NT2/D1 (cell line): ENCODE measurements around the gene NELFB.

ENCODE experiments used
- DNase-seq: peaks from one replicate; pipeline ENCODE4 v3.0.0-alpha.2; 2011; ENCODE audit warnings: low read depth, low spot score
- H3K27me3 ChIP-seq: 2 replicates; pipeline ENCODE4 v1.6.0; 2011; ENCODE audit warnings: mild to moderate bottlenecking; ENCODE audit not compliant: insufficient read length, insufficient read depth
- H3K36me3 ChIP-seq: 2 replicates; pipeline ENCODE4 v1.6.1; 2011; ENCODE audit warnings: mild to moderate bottlenecking, low read length, mixed read lengths; ENCODE audit not compliant: insufficient read depth, insufficient read length
- H3K4me1 ChIP-seq: 2 replicates; pipeline ENCODE4 v1.5.1; 2011; ENCODE audit not compliant: insufficient read depth, insufficient read length
- H3K4me3 ChIP-seq: 2 replicates; pipeline ENCODE4 v1.5.1; 2011; ENCODE audit warnings: low read depth; ENCODE audit not compliant: insufficient read length
- H3K9ac ChIP-seq: 2 replicates; pipeline ENCODE4 v1.6.0; 2011; ENCODE audit warnings: low read depth; ENCODE audit not compliant: insufficient read length
- H3K9me3 ChIP-seq: 2 replicates; pipeline ENCODE4 v1.5.1; 2011; ENCODE audit warnings: mild to moderate bottlenecking, low read length; ENCODE audit not compliant: insufficient read depth
- SUZ12 ChIP-seq: IDR thresholded peaks from 2 replicates; pipeline ENCODE4 v1.6.1; 2011; ENCODE audit not compliant: insufficient read length, insufficient read depth; ENCODE audit errors: extremely low read depth
- YY1 ChIP-seq: IDR thresholded peaks from 2 replicates; pipeline ENCODE4 v1.6.1; 2011; ENCODE audit not compliant: insufficient read length, insufficient read depth
- ZNF274 ChIP-seq: IDR thresholded peaks from 2 replicates; pipeline ENCODE4 v1.6.1; 2011; ENCODE audit warnings: mild to moderate bottlenecking, low read depth, low read length

The NELFB gene

DNA sequence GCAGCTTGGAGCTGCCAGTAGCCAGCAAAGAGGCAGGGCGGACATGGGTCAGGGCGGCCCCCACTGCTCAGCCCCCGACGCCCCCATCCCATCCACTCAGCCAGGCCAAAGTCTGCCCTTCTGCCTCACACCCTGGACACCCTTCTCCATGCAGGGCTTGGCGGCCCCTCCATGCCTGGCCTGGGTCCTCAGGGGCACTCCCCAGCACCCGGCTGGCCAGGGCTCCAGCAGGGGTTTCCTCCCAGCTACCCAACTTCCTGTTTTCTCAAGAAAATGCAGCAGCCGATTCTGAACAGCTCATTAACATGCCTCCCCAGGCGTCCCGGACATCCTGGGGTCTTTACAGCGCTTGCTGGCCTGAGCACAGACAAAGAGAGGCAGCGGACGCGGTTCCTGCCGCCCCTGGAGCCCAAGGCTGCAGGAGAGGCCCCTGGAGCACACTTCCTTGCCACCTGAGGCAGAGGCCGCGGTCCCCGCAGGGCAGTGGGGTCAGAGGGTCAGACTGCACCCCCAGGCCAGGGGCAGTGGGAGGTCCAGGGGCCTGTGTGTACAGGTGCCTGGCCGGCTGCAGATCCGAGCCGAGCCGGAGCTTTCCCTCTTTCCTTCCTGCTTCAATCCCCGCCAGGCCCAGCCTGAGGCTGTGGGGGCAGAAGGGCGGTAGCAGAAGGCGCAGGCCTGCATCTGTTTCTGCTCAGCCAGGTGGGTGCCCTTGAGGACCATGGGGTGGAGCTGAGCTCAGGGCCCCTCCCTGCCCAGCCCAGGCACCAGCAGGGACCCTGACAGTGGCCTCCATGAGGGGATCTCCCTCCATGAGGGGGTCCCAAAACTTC, 65.6 kb downstream of the NELFB start:
- peak overlapping the region; percentile 70 for H3K9ac ChIP-seq
- H3K9me3 ChIP-seq, result no peaks in the 10 kb centered on the region
- H3K4me3 ChIP-seq, result no peak overlapping the region
- DNase-seq, result no peak
- H3K36me3 ChIP-seq, result no peaks in the 10 kb centered on the region
- TF ChIP-seq SUZ12 (no peak), YY1 (no peak), ZNF274 (no peak)
- peaks cover 37% of the 10 kb centered on the region for H3K4me1 ChIP-seq
- peaks cover 10% of the 10 kb centered on the region for H3K27me3 ChIP-seq

GRCh38 chr9:137321726-137322361, 66.7 kb downstream of the NELFB start:
- Histone ChIP-seq H3K4me1 (peaks cover 33% of the 10 kb centered on the region), H3K4me3 (no peak overlapping the region), H3K27me3 (peaks cover 10% of the 10 kb centered on the region), H3K9me3 (no peaks in the 10 kb centered on the region), H3K36me3 (no peaks in the 10 kb centered on the region), H3K9ac (no peak overlapping the region)
- no peak for DNase-seq
- TF ChIP-seq ZNF274 (no peak), SUZ12 (no peak), YY1 (no peak)
